GM21381 (cell line): ENCODE measurements around the gene GTF2A2.
"Not testable (repeated sequence)": the region's sequence is repeated elsewhere in the genome, so short reads cannot be mapped to it uniquely, and the experiment has no call there.

Experiments
- ATAC-seq: cut with Tn5 transposase; IDR thresholded peaks from one replicate; pipeline ENCODE4 v1.9.1; 2021; ENCODE audit warnings: mild to moderate bottlenecking, moderate library complexity; ENCODE audit not compliant: unreplicated experiment

Gene GTF2A2

DNA sequence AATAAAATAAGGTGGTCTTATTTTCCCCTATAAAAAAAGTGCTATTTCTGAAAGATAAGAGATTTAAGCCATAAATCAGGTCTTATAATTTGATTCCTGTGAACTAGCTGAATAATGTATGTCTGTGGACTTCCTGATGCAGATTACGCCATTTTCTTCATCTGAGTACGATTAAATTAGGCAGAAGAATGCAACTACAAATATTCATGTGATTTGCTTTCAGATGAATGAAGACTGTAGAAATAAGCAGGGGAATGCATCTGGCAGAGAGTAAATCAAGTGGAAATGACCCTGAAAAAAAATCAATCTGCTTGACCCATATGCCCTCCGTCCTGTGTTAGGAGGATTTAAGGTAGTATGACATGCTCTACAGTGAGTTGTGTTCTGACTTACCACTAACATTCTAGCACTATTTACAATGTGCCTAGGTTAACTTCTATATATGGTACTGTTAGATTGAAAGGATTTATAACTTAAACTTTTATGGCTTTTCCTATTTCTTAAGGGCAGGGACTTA, 17.1 kb upstream of the GTF2A2 start:
- no peak for ATAC-seq

DNA sequence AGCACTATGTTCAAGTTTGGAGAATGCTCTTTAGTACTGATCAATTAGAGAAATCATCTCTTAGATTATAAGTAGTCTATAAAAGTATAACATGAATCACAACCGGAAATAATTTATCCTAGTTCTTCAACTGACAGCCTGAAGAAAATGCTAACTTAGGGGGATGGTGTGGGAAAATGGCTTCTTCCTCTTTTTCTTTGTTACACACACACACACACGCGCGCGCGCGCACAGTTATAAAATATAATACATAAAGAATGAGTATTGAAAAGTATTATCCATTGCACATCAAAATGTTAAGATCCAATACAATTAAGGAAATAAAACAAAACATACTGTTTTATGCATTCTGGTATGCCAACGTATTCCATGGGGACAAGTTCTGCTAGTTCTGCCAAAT, 11.2 kb upstream of the GTF2A2 start:
- no peak for ATAC-seq

DNA sequence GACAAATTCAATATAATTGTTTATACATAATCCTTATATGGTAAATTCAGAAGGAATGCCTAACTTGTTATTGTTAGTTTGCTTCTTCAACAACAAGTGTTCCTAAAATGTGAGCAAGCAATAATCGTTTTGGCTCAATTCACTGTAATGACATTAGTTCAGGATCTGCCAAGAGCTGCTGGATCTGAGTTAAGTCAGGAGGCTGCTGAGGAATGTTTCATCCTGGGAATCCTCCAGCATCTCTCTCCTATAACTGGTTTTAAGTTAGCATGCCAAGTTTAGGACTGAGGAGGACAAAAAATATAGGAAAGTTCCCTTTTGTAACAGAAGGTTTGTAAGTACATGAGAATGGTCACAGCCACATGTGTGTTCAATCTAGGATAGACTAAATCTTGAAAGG, 4.9 kb upstream of the GTF2A2 start:
- ATAC-seq: no peak

DNA sequence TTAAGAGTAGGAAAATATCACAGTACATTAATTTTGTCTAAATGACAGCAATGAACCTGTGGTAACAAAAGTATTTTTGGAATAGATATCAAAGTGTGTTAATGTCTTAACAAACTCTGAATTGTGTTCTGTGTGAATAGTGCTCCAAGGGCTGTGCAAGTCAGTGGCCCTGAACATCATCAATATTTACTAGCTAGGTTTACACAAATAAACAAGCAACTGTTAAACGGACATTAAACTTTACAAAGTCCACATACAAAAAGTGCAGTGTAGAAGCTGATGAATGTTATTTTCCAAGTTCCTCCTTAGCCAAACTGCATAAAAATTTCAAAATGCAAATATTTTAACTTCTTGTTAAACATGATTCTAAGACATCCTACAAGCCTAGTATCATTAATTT, 2.1 kb upstream of the GTF2A2 start:
- ATAC-seq: no peak

DNA sequence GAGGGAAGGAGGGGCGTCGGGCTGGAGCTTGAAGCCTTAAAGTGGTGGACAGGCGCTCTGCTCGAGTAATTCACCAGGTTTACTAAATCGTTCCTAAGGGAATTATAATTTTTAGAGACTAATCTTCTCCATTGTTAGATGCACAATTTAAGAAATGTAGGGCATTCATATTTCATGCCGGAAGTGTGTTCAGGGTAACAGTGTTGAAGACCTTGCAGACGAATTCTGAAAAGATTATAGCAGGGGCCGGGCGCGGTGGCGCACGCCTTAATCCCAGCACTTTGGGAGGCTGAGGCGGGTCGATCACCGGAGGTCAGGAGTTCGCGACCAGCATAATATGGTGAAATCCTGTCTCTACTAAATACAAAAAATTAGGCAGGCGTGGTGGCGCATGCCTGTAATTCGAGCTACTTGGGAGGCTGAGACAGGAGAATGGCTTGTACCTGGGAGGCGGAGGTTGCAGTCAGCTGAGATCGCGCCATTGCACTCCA, 365 bp upstream of the GTF2A2 start:
- ATAC-seq: no peak

DNA sequence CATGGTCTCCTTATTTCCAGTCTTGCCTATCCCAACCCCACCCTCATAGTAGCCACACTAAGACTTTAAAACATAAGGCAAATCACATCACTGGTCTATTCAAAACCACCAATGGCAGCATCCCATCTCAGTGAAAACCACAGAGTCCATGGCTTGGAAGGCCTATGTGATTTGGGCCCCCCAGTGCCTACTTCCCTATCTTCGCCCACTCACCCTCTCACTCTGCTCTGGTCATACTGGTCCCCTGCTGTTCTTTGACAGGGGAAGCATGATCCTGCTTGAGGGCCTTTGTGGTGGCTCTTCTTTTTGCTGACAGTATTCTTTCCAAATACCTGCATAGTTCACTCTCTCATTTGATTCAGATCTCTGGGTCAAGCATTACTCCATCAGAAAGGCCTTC, 3.3 kb downstream of the GTF2A2 start:
- no peak for ATAC-seq

DNA sequence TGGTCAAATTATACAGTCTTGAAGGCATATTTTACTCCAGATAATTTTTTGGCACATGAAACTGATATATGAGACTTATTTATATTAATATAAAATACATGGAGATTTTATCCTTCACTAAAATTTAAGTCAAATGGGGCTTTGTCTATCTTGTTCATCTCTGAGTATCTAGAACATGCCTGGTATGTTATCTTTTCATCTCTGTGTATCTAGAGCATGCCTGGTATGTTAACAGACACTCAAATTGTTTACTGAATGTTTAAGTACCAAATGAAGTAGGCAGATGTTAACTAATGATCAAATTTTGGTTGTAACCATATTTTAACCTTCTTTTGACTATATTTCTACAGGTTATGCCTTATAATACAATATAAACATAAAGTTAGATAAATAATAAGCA, 7.7 kb downstream of the GTF2A2 start:
- no peak for ATAC-seq

DNA sequence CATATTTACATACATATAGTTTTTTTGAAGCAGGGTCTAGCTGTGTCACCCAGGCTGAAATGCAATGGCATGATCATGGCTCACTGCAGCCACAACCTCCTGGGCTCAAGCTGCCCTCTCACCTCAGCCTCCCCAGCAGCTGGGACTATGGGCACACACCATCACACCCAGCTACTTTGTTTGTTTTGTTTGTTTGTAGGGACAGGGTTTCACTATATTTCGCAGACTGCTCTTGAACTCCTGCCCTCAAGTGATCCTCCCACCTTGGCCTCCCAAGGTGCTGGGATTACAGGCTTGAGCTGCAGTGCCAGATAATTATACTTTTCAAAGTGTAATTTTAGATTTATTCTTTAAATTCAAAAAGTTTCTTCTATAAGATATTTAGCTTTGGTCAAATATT, 10.2 kb downstream of the GTF2A2 start:
- ATAC-seq: no peak

DNA sequence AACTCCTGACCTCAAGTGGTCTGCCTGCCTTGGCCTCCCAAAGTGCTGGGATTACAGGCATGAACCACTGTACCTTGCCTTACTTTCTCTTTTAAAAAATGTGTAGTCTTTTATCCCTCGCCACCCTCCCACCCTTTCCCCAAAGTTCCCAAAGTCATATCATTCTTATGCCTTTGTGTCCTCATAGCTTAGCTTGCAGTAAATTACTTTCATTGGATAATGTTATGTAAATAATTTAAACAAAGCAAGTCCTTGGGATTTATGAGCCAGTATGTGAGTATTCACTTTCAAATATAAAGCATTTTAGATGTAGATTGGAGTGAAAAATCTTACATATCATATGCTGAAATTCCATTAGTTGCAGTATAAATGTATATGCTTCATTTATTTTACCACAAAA, 11.0 kb downstream of the GTF2A2 start:
- no peak for ATAC-seq

DNA sequence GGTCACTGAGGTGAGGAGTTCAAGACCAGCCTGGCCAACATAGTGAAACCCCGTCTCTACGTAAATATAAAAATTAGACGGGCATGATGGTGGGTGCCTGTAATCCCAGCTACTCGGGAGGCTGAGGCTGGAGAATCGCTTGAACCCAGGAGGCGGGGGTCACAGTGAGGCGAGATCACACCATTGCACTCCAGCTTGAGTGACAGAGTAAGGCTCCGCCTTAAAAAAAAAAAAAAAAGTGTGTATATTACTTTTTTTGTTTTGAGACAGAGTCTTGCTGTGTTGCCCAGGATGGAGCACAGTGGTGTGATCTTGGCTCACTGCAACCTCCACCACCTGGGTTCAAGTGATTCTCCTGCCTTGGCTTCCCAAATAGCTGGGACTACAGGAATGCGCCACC, 11.5 kb downstream of the GTF2A2 start:
- ATAC-seq: not testable (repeated sequence)

DNA sequence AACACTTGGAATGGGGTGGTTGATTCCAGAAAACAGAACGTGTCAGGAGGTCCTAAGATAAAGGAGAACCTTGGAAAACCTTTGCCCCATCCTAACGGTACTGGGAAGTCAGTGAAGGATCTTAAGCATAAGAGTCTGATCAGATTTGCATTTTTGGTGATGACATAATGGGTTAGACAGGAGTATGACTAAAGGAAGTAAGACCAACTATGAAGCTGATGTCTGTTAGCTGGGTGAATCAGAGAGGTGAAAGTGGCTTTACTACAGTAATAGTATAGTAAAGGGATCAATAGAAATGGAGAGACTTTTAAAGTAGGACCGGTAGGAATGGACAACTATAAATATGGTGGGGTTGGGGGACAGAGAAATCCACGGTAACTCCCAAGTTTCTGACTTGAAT, 12.6 kb downstream of the GTF2A2 start:
- no peak for ATAC-seq

DNA sequence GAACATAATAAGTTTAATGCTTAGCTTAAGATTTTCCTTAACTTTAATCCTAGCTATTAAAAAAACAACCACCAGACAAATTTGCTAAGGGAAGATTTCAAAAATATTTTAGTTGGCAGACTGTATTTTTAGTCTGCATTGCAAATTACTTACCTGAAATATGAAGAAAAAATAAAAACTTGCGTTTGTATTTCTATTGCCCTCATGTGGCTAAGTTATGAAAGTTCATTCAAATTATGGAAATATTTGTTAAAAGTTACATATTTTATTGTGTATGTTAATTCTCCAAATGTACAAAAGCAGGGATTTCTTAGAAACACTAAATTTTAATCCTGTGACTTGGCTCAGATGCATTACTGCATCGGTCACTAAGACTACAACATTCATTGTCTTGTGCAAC, 15.0 kb downstream of the GTF2A2 start:
- no peak for ATAC-seq

DNA sequence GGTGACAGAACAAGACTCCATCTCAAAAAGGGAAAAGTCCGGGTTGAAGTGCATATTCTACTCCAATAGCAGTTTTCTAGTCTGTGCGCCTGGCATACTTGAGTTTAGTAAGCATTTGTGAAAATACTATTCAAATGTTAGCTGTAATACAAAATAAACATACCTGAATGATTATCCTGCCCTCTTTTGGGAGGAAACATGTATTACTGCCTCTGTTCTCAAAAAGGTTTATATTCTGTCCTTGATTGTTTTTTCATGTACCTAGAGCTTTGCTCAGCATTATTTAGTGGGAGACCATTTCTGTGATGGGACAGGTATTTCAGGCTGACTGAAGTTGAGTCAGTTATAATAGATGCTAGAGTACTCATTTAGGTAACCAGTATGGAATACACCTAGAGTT, 19.8 kb downstream of the GTF2A2 start:
- not testable (repeated sequence) for ATAC-seq

DNA sequence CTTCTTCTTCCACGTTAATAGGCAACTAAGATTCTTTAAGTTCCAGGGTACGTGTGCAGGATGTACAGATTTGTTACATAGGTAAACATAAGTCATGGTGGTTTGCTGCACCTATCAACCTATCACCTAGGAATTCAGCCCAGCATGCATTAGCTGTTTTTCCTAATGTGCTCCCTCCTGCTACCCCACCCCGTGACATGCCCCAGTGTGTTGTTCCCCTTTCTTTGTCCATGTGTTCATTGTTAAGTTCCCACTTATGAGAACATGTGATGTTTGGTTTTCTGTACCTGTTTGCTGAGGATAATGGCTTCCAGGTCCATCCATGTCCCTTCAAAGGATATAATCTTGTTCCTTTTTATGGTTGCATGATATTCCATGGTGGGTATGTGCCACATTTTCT, 21.1 kb downstream of the GTF2A2 start:
- no peak for ATAC-seq

DNA sequence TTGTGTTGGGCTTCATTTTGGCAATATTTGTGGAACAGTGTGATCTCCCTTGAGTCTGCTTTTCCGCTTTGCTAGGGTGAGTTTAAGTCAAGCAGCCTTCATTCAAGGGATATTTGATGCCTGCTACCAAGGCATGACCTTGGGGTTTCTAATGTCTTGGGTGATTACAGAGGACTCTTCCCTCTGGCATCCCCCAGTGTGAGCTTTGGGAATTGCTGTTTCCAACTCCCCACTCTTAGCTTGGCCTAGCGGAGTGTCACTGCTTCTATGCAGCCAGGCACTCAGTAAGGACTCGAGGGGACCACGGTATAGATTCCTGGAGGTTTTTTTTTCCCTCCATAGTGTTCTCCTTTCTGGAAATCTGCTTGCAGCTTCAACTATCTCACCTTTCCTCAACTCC, 24.6 kb downstream of the GTF2A2 start:
- ATAC-seq: no peak

DNA sequence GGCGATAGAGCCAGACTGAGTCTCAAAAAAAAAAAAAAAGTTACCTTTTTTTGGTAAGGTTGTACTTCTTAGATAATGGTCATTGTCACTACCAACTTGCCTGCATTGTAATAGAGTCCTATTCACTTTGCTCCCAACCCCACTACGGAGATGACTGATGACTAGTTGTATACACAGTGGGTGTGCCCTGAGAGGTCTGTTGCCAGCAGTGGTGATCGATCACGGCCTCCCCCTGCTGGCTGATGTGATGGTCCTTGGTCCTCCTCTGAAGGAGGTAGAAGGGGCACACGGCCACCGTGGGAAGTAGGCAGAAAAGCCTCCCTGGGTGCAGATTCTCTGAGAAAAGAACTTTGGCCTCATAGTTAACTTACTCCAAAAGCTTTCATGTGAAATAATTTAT, 35.0 kb downstream of the GTF2A2 start:
- ATAC-seq: no peak

DNA sequence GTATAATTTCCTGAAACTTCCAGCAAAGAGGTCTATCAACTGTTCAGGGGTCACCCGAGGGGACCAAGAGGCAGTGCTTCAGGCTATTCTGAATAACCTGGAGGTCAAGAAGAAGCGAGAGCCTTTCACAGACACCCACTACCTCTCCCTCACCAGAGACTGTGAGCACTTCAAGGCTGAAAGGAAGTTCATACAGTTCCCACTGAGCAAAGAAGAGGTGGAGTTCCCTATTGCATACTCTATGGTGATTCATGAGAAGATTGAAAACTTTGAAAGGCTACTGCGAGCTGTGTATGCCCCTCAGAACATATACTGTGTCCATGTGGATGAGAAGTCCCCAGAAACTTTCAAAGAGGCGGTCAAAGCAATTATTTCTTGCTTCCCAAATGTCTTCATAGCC, 38.9 kb downstream of the GTF2A2 start:
- no peak for ATAC-seq

DNA sequence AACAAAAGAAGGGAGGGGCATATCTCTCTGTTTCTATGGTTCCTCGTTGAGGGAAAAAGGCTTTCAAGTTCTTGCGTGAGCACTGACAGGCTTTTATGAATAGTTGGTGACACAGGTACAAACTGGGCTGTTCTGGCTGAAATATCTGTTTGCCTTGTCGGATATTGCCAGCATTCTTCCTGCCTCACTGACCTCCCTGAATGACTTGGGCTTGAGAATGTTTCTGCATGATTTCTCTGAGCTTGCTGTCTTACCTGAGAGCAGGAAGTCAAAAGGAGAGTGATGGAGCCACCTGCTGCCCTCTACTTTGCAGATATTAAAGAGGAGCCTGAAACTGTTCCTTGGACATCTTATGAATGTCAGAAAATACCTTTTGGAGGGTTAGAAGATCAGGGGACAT, 40.9 kb downstream of the GTF2A2 start:
- no peak for ATAC-seq

DNA sequence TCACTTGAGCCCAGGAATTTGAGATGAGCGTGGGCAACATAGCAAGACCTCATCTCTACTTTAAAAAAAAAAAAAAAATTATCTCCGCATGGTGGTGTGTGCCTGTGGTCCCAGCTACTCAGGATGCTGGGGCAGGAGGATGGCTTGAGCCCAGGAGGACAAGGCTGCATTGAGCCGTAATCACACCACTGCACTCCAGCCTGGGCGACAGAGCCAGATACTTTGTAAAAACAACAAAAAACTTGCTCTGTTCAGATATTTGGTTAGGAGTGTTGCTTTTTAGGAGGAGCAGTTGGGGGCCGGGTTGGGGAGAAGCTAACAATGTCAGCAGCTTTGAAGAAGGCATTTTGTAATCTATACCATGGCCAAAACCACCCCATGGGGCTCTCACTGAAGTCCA, 41.7 kb downstream of the GTF2A2 start:
- ATAC-seq: no peak

DNA sequence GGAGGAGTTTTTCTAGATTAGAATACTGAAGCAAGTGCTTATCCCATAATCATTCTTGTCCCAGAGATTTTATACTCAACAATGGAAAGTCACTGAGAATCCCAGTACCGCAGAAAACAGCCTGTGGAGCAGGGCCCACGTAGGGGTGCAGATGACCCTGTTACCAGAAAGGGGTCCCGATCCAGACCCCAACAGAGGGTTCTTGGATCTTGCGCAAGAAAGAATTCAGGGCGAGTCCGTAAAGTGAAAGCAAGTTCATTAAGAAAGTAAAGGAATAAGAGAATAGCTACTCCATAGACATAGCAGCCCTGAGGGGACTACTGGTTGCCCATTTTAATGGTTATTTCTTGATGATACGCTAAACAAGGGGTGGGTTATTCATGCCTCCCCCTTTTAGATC, 43.2 kb downstream of the GTF2A2 start:
- no peak for ATAC-seq

DNA sequence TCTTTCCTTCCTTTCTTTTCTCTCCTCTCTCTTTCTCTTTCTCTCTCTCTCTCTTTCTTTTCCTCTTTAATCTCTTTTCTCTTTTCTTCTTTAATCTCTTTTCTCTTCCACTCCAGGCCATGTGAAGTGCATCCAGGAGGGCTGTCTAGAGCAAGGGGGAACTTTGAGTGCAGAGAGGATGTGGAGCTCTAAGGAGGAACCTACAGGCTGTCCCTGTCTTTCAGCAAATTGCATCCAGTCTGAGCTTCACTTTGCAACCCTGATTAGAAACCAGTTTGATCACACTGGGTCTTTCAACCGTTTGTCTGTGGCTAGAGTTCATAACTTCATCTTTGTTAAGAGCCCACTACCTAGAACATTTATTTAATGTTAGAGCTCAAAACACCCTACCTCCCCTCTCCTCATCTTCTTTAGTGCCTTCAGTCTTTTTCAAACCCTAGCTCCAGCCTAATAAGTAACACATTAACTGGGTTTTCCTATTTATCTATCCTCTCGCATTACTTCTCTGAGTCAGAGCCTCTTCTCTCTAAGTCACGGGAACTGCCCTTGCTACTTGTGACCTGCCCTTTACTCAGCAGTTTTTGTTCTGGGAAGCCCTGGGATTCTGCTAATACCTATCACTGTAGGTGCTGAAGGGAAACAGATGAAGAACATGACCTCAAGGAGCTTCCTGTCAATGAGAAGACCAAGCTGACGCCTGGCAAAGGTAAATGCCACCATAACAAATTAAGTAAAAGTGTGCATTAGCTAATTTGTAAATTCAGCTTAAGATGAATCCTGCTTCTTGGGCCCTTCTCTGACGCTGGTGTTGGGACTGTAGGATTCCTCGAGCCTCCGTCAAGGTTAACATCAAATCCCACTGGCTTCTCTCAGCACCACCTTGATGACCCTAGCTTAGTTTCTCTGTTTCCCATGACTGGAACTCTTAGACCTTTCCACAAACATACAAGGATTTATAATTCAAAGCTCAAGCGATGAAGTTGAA, 45.7 kb downstream of the GTF2A2 start, which contains the start of gene GCNT3:
Gene GCNT3, plus strand, starts transcription at position 508 of the 985 bp plus-strand sequence. CDS start 6,456 bp downstream, outside the sequence.
- no peak for ATAC-seq
